T-helper 1 cell (primary cell): ENCODE data around the gene C14orf93.
A peak's percentile ranks its signal among the peaks of the same experiment; 100 is the strongest.

Source experiments
- DNase-seq, 5 donors: peaks; one replicate each; pipeline ENCODE4 v3.0.0-alpha.2; 2012 to 2020

C14orf93 gene

GRCh38 chr14:22993517-22993916 is 16.4 kb downstream of the C14orf93 start:
- DNase-seq = no peak

GRCh38 chr14:22991852-22992251 is 18.1 kb downstream of the C14orf93 start:
- DNase-seq = no peak

GRCh38 chr14:22987291-22987690 is 22.7 kb downstream of the C14orf93 start:
- no peak for DNase-seq

- peak; percentile 62 to 90 (median 81) for DNase-seq
These were observed 23.4 kb downstream of the C14orf93 start for GRCh38 chr14:22986508-22987054.

- no peak for DNase-seq
These were observed 23.9 kb downstream of the C14orf93 start for GRCh38 chr14:22985894-22986507.

- DNase-seq = no peak
These were observed 24.8 kb downstream of the C14orf93 start for GRCh38 chr14:22984959-22985658.

- DNase-seq = peak; percentile 29 to 77 (median 53)
These were observed 27.3 kb downstream of the C14orf93 start, which contains the start of gene AJUBA for GRCh38 chr14:22982477-22983245. Gene AJUBA, minus strand, starts transcription at chr14:22982551. Its CDS starts 285 bp downstream, at chr14:22982266.

GRCh38 chr14:22981876-22982476 is 28.0 kb downstream of the C14orf93 start:
- DNase-seq = no peak

GRCh38 chr14:22981090-22981875 is 28.7 kb downstream of the C14orf93 start:
- DNase-seq = peak in 1 of 5 donors; percentile 12

GRCh38 chr14:22980672-22981089 is 29.3 kb downstream of the C14orf93 start:
- DNase-seq = peak in 1 of 5 donors; percentile 10

- DNase-seq = no peak
These were observed 30.1 kb downstream of the C14orf93 start for GRCh38 chr14:22979748-22980392.

- no peak for DNase-seq
These were observed 30.8 kb downstream of the C14orf93 start for GRCh38 chr14:22978981-22979671.

GRCh38 chr14:22978487-22978837 is 31.5 kb downstream of the C14orf93 start:
- no peak for DNase-seq

- no peak for DNase-seq
These were observed 32.1 kb downstream of the C14orf93 start for GRCh38 chr14:22977684-22978486.

- DNase-seq = no peak
These were observed 32.6 kb downstream of the C14orf93 start for GRCh38 chr14:22977434-22977683.

GRCh38 chr14:22976620-22977433 is 33.1 kb downstream of the C14orf93 start:
- no peak for DNase-seq

GRCh38 chr14:22974530-22975313 is 35.2 kb downstream of the C14orf93 start:
- no peak for DNase-seq

GRCh38 chr14:22973217-22974032 is 36.5 kb downstream of the C14orf93 start:
- peak in 2 of 5 donors; percentile 42 to 47 for DNase-seq
